Sigmoid colon (tissue), 3 donors: ENCODE data around the gene OR10J4.

Experiments used
- CTCF ChIP-seq, 4 experiments: fragments of 450-650 bp in 3 of 4; fragments of 200-600 bp in 1 of 4; IDR thresholded peaks; one replicate each; pipeline ENCODE4 v1.5.1; 2016 to 2019; ENCODE audit warnings: antibody characterized with exemption in 4 of 4, mild to moderate bottlenecking in 3 of 4, moderate library complexity in 2 of 4
- POLR2A ChIP-seq, 2 donors: fragments of 450-650 bp; IDR thresholded peaks; one replicate each; pipeline ENCODE4 v1.6.1; 2016; ENCODE audit warnings: antibody characterized with exemption in 2 of 2, mild to moderate bottlenecking in 2 of 2, moderate library complexity in 2 of 2

- TF ChIP-seq CTCF (IDR thresholded peaks at IDR 0.05) (no peak), POLR2A (IDR thresholded peaks at IDR 0.05) (no peak)
Measured at GRCh38 chr1:159428536-159428935, 3.5 kb upstream of the OR10J4 start.
